Lower leg skin (tissue), 3 donors: Measurements from ENCODE around the gene TXN.

Experiments used
- POLR2A ChIP-seq, 2 donors: fragments of 450-650 bp; IDR thresholded peaks; one replicate each; pipeline ENCODE4 v1.6.1; 2016 to 2017; ENCODE audit warnings: antibody characterized with exemption in 2 of 2, mild to moderate bottlenecking in 1 of 2, moderate library complexity in 1 of 2
- TF ChIP-seq, protein P1 (sequence below), 3 donors: fragments of 450-650 bp; IDR thresholded peaks; one replicate each; pipeline ENCODE4 v1.5.1; 2016; ENCODE audit warnings: antibody characterized with exemption in 3 of 3, mild to moderate bottlenecking in 3 of 3, moderate library complexity in 2 of 3

DNA sequence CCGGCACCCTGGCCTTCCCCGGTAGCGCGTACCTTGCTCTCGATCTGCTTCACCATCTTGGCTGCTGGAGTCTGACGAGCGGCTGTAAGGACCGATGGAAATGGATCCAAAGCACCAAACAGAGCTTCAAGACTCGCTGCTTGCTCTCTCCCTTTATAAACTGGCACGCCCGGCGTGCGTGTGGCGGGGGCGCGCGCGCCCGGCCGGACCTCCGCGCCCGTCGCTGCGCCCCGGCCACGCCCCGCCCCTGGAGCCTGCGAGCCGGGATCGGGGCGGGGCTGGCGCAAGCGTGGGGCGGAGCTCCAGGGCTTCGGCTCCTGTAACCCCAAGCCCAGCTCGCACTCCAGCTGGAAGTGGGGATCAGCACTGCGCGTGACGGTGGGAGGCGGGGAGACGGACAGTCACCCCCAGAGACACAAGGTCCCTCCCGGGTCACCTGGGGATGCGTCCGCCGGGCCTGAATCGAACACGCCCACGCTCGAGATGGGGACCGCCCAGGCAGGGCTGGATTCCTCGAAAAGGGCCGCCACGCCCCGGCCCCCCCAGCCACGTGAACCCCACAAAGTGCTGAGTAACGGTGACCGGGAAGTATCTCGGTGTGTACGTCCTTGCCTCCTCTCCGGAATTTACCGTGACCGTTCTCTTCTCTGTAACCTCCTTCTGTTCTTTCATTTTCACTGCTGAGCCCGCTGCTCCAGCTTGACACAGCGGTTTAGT is at the start of gene TXN:
- TF ChIP-seq, protein P1, sequence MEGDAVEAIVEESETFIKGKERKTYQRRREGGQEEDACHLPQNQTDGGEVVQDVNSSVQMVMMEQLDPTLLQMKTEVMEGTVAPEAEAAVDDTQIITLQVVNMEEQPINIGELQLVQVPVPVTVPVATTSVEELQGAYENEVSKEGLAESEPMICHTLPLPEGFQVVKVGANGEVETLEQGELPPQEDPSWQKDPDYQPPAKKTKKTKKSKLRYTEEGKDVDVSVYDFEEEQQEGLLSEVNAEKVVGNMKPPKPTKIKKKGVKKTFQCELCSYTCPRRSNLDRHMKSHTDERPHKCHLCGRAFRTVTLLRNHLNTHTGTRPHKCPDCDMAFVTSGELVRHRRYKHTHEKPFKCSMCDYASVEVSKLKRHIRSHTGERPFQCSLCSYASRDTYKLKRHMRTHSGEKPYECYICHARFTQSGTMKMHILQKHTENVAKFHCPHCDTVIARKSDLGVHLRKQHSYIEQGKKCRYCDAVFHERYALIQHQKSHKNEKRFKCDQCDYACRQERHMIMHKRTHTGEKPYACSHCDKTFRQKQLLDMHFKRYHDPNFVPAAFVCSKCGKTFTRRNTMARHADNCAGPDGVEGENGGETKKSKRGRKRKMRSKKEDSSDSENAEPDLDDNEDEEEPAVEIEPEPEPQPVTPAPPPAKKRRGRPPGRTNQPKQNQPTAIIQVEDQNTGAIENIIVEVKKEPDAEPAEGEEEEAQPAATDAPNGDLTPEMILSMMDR (IDR thresholded peaks at IDR 0.05): no peak
- TF ChIP-seq POLR2A (IDR thresholded peaks at IDR 0.05): peak in 1 of 2 donors; percentile 20
